Measurements from ENCODE around the gene ADGRA1.

GRCh38 chr10:133106516-133106915, 18.8 kb downstream of the ADGRA1 start:
- TF ChIP-seq, protein P1, sequence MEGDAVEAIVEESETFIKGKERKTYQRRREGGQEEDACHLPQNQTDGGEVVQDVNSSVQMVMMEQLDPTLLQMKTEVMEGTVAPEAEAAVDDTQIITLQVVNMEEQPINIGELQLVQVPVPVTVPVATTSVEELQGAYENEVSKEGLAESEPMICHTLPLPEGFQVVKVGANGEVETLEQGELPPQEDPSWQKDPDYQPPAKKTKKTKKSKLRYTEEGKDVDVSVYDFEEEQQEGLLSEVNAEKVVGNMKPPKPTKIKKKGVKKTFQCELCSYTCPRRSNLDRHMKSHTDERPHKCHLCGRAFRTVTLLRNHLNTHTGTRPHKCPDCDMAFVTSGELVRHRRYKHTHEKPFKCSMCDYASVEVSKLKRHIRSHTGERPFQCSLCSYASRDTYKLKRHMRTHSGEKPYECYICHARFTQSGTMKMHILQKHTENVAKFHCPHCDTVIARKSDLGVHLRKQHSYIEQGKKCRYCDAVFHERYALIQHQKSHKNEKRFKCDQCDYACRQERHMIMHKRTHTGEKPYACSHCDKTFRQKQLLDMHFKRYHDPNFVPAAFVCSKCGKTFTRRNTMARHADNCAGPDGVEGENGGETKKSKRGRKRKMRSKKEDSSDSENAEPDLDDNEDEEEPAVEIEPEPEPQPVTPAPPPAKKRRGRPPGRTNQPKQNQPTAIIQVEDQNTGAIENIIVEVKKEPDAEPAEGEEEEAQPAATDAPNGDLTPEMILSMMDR (IDR thresholded peaks at IDR 0.05): no peak
- TF ChIP-seq POLR2A (IDR thresholded peaks at IDR 0.05): no peak
